ENCODE data around the gene IFT122. TPM values are rescaled to one million over a fixed set of nuclear protein-coding genes. Genes with fewer than 3 reads are reported as not detected.

Gene IFT122
- total RNA-seq, 1 donor from 2014 or later: 51.1 TPM

- H3K36me3 ChIP-seq: no peaks in the 10 kb centered on the region
- no peak overlapping the region for H3K4me3 ChIP-seq
- H3K27me3 ChIP-seq: no peaks in the 10 kb centered on the region
- H3K4me1 ChIP-seq: peaks cover 0 to 9% of the 10 kb centered on the region in 2 donors
- no peak overlapping the region for H3K27ac ChIP-seq
- no peak for TF ChIP-seq CTCF (IDR thresholded peaks at IDR 0.05)
- DNase-seq (ENCODE audit: low spot score in 2 of 2): no peak
- intact Hi-C loops (cut with DNase I): no loop called here
- no peaks in the 10 kb centered on the region for H3K9me3 ChIP-seq
Observed at GRCh38 chr3:129532261-129532660, 92.2 kb downstream of the IFT122 start.

GRCh38 chr3:129533406-129533805 is 93.4 kb downstream of the IFT122 start:
- H3K27me3 ChIP-seq: no peaks in the 10 kb centered on the region
- H3K36me3 ChIP-seq: no peaks in the 10 kb centered on the region
- H3K4me3 ChIP-seq: no peak overlapping the region
- H3K4me1 ChIP-seq: peaks cover 0 to 9% of the 10 kb centered on the region in 2 donors
- intact Hi-C loops (cut with DNase I): no loop called here
- H3K27ac ChIP-seq: no peak overlapping the region
- no peaks in the 10 kb centered on the region for H3K9me3 ChIP-seq
- no peak for TF ChIP-seq CTCF (IDR thresholded peaks at IDR 0.05)
- DNase-seq (ENCODE audit: low spot score in 2 of 2): no peak

GRCh38 chr3:129534428-129535027 is 94.5 kb downstream of the IFT122 start:
- H3K4me1 ChIP-seq: peaks cover 0 to 7% of the 10 kb centered on the region in 2 donors
- intact Hi-C loops (cut with DNase I): no loop called here
- TF ChIP-seq CTCF (IDR thresholded peaks at IDR 0.05): no peak
- DNase-seq (ENCODE audit: low spot score in 2 of 2): no peak
- H3K36me3 ChIP-seq: no peaks in the 10 kb centered on the region
- H3K9me3 ChIP-seq: no peaks in the 10 kb centered on the region
- no peak overlapping the region for H3K4me3 ChIP-seq
- no peaks in the 10 kb centered on the region for H3K27me3 ChIP-seq
- no peak overlapping the region for H3K27ac ChIP-seq

GRCh38 chr3:129535075-129535474 is 95.1 kb downstream of the IFT122 start:
- no peaks in the 10 kb centered on the region for H3K36me3 ChIP-seq
- H3K27ac ChIP-seq: no peak overlapping the region
- H3K27me3 ChIP-seq: no peaks in the 10 kb centered on the region
- H3K4me3 ChIP-seq: no peak overlapping the region
- no peak for TF ChIP-seq CTCF (IDR thresholded peaks at IDR 0.05)
- H3K4me1 ChIP-seq: peaks cover 0 to 1% of the 10 kb centered on the region in 2 donors
- no peaks in the 10 kb centered on the region for H3K9me3 ChIP-seq
- DNase-seq (ENCODE audit: low spot score in 2 of 2): no peak
- intact Hi-C loops (cut with DNase I): no loop called here

GRCh38 chr3:129536374-129536667 is 96.3 kb downstream of the IFT122 start:
- no peaks in the 10 kb centered on the region for H3K9me3 ChIP-seq
- H3K27ac ChIP-seq: no peak overlapping the region
- intact Hi-C loops (cut with DNase I): no loop called here
- H3K27me3 ChIP-seq: no peaks in the 10 kb centered on the region
- H3K36me3 ChIP-seq: no peaks in the 10 kb centered on the region
- TF ChIP-seq CTCF (IDR thresholded peaks at IDR 0.05): no peak
- no peak for DNase-seq (ENCODE audit: low spot score in 2 of 2)
- H3K4me1 ChIP-seq: no peaks in the 10 kb centered on the region
- no peak overlapping the region for H3K4me3 ChIP-seq

- TF ChIP-seq CTCF (IDR thresholded peaks at IDR 0.05): no peak
- intact Hi-C loops (cut with DNase I): no loop called here
Observed at GRCh38 chr3:129536804-129537203, 96.8 kb downstream of the IFT122 start.

More at GRCh38 chr3:129536804-129537203, 96.8 kb downstream of the IFT122 start:
- no peaks in the 10 kb centered on the region for H3K36me3 ChIP-seq
- no peak overlapping the region for H3K27ac ChIP-seq
- no peak overlapping the region for H3K4me3 ChIP-seq
- H3K9me3 ChIP-seq: no peaks in the 10 kb centered on the region
- no peaks in the 10 kb centered on the region for H3K4me1 ChIP-seq
- no peaks in the 10 kb centered on the region for H3K27me3 ChIP-seq
- no peak for DNase-seq (ENCODE audit: low spot score in 2 of 2)

Measured in ascending aorta (tissue), 2 donors.